AG09309 (cell line): ENCODE results near the gene GPSM3.

Source experiments
- DNase-seq: peaks from one replicate; pipeline ENCODE4 v3.0.0-alpha.2; 2010; ENCODE audit warnings: low read depth
- H3K4me3 ChIP-seq: 2 replicates; pipeline ENCODE4 v1.5.1; 2011; ENCODE audit warnings: mild to moderate bottlenecking, low read depth, low read length, moderate library complexity; ENCODE audit not compliant: control insufficient read depth
- TF ChIP-seq, protein P1 (sequence below): IDR thresholded peaks from 2 replicates; pipeline ENCODE4 v1.5.1; 2011; ENCODE audit warnings: mild to moderate bottlenecking, low read depth, low read length, inconsistent platforms; ENCODE audit not compliant: insufficient read depth, control insufficient read depth; ENCODE audit errors: missing control alignments

Gene GPSM3

DNA sequence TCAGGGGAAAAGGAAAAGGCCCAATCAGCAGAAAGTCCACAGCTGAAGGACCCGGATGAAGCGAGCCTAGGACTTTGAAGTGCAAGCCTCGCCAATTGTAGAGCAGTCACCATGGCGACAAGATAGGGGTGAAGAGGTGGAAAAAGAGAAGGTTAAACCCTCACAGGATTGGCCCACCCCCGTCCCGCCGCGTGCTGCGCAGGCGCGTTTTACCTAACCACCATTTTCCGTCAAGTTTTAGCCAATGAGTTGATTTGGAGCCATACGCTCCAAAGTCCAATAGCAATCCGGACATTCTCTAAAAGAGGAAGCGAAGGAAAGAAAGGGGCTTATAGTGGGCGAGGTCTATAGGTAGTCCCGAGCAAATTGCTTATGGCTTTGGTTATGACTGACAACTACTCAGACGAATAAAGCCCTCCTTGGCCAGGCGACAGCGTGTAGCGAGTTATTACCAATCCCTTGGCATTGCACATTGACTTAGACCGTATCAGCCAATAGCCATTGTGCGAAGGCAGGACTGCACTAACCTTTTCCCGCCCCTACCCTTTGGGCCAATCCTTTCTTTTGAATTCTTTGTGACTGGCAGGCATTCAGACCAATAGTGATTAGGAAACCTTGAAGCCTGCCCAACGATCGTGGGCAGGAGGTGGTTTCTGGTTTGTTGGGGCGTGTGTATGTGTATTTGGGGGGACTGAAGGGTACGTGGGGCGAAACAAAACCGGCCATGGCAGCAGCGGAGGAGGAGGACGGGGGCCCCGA is 14.5 kb downstream of the GPSM3 start, which contains the start of gene RNF5:
Gene RNF5 (plus strand): TSS at position 618 of the 759 bp plus-strand sequence. CDS start 107 bp downstream, at position 725.
- peak; percentile 100 for DNase-seq
- H3K4me3 ChIP-seq, result peak within 1 kb of the TSS; percentile 100
- TF ChIP-seq, protein P1, sequence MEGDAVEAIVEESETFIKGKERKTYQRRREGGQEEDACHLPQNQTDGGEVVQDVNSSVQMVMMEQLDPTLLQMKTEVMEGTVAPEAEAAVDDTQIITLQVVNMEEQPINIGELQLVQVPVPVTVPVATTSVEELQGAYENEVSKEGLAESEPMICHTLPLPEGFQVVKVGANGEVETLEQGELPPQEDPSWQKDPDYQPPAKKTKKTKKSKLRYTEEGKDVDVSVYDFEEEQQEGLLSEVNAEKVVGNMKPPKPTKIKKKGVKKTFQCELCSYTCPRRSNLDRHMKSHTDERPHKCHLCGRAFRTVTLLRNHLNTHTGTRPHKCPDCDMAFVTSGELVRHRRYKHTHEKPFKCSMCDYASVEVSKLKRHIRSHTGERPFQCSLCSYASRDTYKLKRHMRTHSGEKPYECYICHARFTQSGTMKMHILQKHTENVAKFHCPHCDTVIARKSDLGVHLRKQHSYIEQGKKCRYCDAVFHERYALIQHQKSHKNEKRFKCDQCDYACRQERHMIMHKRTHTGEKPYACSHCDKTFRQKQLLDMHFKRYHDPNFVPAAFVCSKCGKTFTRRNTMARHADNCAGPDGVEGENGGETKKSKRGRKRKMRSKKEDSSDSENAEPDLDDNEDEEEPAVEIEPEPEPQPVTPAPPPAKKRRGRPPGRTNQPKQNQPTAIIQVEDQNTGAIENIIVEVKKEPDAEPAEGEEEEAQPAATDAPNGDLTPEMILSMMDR, result no peak

DNA sequence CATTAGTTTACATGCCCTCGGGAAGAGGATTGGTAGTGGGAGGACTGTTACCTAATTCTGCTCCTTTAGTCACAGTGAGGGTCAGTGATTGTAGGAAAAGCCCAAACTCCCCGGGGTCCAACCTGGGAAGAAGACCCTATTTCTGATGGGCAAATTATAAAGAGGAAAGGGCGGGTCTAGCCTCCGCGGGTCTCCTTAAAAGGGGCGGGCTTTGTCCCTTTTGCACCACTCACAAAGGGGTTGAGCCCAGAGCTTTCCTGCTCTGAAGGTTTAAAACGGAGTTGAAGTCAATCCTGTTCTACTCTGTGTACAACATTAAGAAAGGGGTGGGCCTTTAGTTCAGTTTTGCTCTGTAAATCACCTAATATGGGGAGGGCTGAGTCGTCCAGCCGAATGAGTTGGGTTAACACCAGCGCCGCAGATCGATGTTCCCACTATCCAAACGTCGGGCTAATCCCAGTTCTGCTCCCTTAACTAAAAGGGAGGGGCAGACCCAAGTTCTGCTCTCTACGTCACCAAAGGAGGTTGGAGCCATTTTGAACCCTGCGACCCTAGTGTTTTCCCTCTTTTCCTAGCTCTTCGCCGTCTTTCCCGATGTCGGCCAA is 15.2 kb downstream of the GPSM3 start:
- TF ChIP-seq, protein P1, result no peak
- peak overlapping the region; percentile 100 for H3K4me3 ChIP-seq
- no peak for DNase-seq

DNA sequence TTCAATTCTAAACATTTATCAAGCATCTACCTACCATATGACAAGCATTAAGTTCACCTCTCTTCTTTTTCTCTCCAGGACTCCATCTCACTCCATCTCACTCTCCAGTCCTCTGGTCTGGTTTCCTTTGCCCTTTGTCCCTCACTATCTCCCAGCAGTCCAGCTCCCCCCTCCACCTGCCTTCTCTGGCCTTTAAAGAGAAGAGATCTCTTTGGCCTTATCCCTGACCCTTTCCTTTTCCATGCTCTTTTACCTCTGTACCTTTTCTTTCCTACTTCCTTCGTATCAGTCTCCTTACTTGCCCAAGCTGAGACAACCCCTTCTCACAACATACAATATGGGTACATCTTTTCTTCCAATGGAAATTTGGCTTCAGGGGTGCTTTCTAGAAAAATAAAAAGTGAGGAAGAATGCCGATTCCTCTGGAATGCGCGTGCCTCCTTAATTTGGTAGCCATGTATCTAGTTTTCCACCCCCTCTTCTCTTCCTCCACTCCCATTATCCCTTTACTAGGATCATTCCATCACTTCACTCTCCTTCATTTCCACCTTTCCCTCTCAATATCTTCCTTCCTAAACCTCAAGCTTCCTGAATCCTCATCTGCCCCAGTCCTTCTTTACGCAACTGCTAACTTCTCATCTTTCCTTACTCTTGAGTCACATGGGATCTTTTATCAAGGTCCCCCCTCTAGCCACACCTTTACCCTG is 15.8 kb downstream of the GPSM3 start:
- DNase-seq, result no peak
- peak overlapping the region; percentile 100 for H3K4me3 ChIP-seq
- TF ChIP-seq, protein P1, result no peak

DNA sequence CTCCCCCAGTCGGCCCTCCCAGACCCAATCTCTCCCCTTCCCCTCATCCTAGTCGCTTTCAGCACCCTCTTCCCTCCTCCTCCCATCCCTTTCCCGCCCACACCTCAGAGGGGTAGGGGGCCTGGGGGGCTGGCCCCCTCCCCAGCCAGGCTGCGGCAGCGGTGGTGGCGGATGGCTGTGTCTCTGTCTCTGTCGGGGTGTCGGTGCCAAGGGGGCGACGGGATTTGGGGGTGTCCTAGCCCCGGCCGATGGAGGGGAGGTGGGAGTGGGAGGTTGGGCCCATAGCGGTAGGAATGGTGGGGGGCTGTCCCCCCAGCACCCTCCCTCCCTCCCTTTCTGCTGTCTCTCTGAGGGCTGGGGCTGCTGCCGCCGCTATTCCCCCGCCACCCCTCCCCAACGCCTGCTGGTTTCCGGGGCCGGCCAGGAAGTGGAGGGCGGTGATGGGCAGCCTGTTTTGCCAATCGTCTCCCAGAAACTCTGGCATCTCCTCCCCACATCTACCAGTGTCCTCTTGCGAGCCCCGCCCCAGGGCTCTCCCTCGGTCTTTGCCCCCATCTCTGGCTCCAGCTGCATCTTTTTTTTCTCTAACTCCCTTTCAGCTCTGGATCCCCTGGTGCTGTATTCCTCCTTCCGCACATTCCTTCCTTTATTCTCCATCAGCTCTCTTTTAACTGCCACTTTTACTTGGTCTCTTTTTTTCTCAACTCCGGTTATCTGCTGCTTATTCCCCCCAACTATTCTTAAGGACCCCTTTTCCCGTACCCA is 16.6 kb downstream of the GPSM3 start, which contains the start of gene AGPAT1:
Gene AGPAT1 (minus strand): TSS at position 374 of the 765 bp plus-strand sequence. CDS start 4,588 bp downstream, outside the sequence.
- peak; percentile 93 for DNase-seq
- TF ChIP-seq, protein P1, result no peak
- H3K4me3 ChIP-seq, result peak within 1 kb of the TSS; percentile 100

DNA sequence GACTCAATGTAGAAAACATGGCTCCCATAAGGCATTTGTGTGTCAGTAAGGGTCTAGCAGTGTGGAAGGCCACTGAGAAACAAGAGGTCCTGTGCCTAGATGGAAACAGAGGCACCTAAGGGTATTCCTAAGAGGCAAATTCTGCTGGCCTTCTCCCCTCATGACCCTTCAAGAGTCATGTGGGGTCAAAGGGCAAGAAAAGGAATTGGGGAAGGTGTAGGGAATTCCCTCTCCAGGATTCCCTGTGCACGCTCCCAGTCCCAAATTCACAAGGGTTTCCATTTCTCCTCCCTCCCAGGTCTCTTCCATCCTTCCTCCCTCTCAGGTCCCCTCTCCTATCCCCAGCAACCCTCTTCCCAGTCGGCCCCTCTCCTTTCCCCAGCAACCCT is 17.1 kb downstream of the GPSM3 start:
- H3K4me3 ChIP-seq, result peak overlapping the region; percentile 100
- DNase-seq, result no peak
- TF ChIP-seq, protein P1, result no peak

DNA sequence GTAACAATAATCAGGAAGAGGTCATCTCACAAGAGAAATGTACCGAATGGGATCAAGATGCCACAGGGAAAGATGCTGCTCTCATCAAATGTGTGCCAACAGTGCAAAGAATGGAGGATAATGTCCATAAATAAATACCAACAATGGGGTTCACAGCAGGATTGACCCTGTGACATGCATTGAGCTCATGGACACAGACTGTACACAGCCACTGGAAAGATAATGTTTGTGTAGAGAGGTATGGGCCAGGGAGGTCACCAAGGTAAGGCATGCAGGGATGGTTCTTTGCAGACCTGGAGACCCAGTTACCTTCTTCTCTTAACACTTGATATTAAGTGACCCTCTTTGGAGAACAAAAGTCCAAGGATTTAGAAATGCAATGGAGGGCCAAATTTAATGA is 18.0 kb downstream of the GPSM3 start:
- TF ChIP-seq, protein P1, result no peak
- no peak for DNase-seq
- H3K4me3 ChIP-seq, result no peak overlapping the region
